Fibroblast of lung (primary cell): Measurements from ENCODE around the gene B9D1.

ENCODE experiments used
- EZH2 ChIP-seq: IDR thresholded peaks from 2 replicates; pipeline ENCODE4 v1.5.1; 2012; ENCODE audit warnings: low read length, control low read depth, mild to moderate bottlenecking; ENCODE audit errors: missing control alignments
- TF ChIP-seq, protein P1 (sequence below), 2 donors: IDR thresholded peaks in 1 of 2; conservative IDR thresholded peaks in 1 of 2; 1 replicate in 1 of 2; 2 replicates in 1 of 2; pipeline ENCODE4 v1.5.1; 2011 to 2012; ENCODE audit warnings: low read length in 2 of 2, control low read depth in 1 of 2, inconsistent platforms in 1 of 2, low read depth in 1 of 2, mild to moderate bottlenecking in 1 of 2

DNA sequence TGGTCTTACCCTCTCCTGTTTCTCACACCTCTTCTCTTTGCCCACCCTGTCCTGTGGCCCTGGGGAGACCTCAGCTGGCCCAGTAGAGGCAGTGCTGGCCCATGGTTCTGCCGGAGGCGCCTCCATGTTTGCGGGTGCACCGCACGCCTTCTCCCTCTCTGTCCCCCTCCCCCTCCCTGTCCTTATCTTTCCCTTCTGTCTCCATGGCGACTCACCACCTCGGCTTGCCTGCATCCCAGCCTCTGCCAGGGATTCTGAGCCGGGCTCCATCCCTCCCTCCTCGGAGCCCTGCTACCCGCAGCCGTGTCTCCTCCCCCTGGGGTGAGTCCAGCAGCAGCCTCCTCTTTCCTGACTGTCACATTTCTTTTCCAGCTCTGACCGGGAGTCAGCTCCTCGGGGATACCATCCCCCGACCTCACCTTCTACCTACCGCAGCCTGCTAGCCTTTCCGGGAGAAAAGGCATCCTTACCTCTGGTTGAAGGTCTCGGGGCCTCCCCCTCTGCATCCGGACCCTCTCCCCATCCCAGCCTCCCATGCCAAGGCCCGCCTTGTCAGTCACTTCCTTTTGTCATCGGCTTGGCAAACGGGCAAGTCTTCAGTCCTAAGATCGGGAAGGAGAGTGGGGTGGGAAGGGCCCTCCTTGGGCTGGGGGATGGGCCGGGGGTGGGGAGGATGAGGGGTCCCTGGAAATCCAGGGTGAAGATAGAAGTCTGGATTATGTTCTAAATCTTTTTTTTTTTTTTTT lies 48.5 kb upstream of the B9D1 start, which contains the start of gene RNF112:
- no peak for TF ChIP-seq EZH2
- TF ChIP-seq, protein P1, sequence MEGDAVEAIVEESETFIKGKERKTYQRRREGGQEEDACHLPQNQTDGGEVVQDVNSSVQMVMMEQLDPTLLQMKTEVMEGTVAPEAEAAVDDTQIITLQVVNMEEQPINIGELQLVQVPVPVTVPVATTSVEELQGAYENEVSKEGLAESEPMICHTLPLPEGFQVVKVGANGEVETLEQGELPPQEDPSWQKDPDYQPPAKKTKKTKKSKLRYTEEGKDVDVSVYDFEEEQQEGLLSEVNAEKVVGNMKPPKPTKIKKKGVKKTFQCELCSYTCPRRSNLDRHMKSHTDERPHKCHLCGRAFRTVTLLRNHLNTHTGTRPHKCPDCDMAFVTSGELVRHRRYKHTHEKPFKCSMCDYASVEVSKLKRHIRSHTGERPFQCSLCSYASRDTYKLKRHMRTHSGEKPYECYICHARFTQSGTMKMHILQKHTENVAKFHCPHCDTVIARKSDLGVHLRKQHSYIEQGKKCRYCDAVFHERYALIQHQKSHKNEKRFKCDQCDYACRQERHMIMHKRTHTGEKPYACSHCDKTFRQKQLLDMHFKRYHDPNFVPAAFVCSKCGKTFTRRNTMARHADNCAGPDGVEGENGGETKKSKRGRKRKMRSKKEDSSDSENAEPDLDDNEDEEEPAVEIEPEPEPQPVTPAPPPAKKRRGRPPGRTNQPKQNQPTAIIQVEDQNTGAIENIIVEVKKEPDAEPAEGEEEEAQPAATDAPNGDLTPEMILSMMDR (conservative IDR thresholded peaks at IDR 0.05 in 1 of 2, IDR thresholded peaks at IDR 0.05 in 1 of 2; ENCODE audit: low read depth in 1 of 2, low read length in 2 of 2): peak in 1 of 2 donors; percentile 26
